ENCODE results near the gene MAP3K4.

MAP3K4 gene

GRCh38 chr6:161163466-161164181 is 172.1 kb downstream of the MAP3K4 start:
- ATAC-seq (replicated peaks) = no peak
- Mint-ChIP-seq H3K9me3 (no peaks in the 10 kb centered on the region), H3K27ac (no peak overlapping the region)

GRCh38 chr6:161164182-161164625 is 172.6 kb downstream of the MAP3K4 start:
- H3K4me3 Mint-ChIP-seq = no peak overlapping the region
- no peak overlapping the region for H3K27ac Mint-ChIP-seq
- peaks cover 16 to 36% of the 10 kb centered on the region in 2 donors for H3K36me3 Mint-ChIP-seq
- H3K9me3 Mint-ChIP-seq = no peaks in the 10 kb centered on the region
- peaks cover 8 to 11% of the 10 kb centered on the region in 2 donors for H3K4me1 Mint-ChIP-seq
- peaks cover 0 to 5% of the 10 kb centered on the region in 2 donors for H3K27me3 Mint-ChIP-seq
- DNase-seq = no peak
- ATAC-seq (replicated peaks) = no peak

More at GRCh38 chr6:161163466-161164181, 172.1 kb downstream of the MAP3K4 start:
- Mint-ChIP-seq H3K36me3 (peaks cover 16 to 36% of the 10 kb centered on the region in 2 donors), H3K4me1 (peaks cover 4 to 6% of the 10 kb centered on the region in 2 donors), H3K27me3 (peaks cover 0 to 5% of the 10 kb centered on the region in 2 donors), H3K4me3 (no peak overlapping the region)
- no peak for DNase-seq

GRCh38 chr6:161166176-161166575 is 174.6 kb downstream of the MAP3K4 start:
- Mint-ChIP-seq H3K36me3 (peaks cover 15 to 36% of the 10 kb centered on the region in 2 donors), H3K27me3 (peaks cover 0 to 5% of the 10 kb centered on the region in 2 donors), H3K4me3 (no peak overlapping the region), H3K4me1 (peaks cover 28 to 31% of the 10 kb centered on the region in 2 donors), H3K9me3 (peaks cover 0 to 4% of the 10 kb centered on the region in 2 donors), H3K27ac (no peak overlapping the region)
- ATAC-seq (replicated peaks) = no peak
- DNase-seq = no peak

- H3K4me3 Mint-ChIP-seq = no peak overlapping the region
- peaks cover 0 to 5% of the 10 kb centered on the region in 2 donors for H3K27me3 Mint-ChIP-seq
- H3K9me3 Mint-ChIP-seq = peaks cover 0 to 4% of the 10 kb centered on the region in 2 donors
- DNase-seq (no peak), ATAC-seq (replicated peaks) (no peak)
- H3K36me3 Mint-ChIP-seq = peaks cover 15 to 36% of the 10 kb centered on the region in 2 donors
- peaks cover 29 to 33% of the 10 kb centered on the region in 2 donors for H3K4me1 Mint-ChIP-seq
- no peak overlapping the region for H3K27ac Mint-ChIP-seq
Observed at GRCh38 chr6:161166677-161167076, 175.1 kb downstream of the MAP3K4 start.
